D341Med (cell line): ENCODE results near the gene TMEM151B.
A peak's percentile ranks its signal among the peaks of the same experiment; 100 is the strongest.

Experiments used
- DNase-seq: peaks from one replicate; pipeline ENCODE4 v3.0.0; 2012; ENCODE audit warnings: low spot score

The TMEM151B gene

DNA sequence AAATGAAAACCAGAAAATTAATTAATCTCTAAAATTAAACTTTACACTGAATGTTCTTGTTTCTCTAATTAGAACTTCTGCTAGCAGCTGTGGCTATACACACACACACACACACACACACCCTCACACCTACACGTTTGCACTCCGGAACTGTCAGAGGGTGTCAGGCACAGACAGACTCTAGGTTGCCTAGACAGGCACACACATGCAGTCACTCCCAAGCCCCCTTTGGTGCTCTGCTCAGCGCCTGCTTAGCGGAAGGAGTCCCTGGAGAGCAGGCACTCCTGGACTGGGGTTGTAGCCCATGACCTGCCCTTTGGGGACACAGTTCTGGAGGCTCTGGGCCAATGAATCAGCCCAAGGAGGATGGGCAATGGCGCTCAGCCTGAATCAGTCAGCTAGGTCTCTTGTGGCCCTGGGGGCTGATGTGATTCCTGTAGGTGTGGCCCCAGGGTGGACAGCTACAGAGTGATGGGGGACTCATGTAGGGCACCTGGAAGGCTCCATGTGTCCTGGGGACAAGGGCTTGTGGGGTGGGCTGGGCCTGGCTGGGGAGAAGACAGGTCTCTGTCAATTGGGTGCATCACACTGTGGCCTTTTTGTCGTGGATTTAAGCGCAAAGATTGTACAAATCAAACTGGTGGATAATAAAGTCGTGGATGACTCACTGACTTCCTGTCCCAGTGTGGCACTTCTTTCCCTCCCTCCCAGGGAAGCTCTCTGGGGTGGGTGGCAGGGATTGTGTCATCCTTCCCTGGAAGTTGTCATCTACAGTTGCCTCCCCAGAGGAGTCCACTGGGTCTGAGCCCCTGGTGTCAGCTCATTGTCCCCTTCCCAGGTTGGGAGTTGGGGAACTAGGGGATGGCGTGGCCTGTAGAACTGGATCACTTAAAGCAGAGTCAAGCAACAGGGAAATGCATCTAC lies 8.8 kb downstream of the TMEM151B start:
- no peak for DNase-seq

DNA sequence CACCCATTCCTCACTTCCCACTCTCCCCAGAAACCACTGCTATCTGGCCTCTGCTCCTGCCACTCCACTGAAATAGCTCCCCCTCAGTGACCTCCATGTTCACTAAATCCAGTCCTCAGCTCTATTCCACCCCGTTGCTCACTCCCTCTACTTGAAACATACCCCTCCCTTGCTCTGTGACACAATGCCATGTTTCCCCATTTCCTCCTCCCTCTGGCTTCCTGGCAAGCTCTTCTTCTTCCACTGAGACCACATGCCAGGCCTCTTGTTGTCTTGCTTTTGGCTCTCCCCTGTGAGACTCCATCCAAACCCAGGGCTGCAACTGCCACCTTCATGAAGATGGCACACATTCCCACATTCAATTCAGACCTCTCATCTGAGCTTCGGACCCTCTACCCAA lies 13.9 kb downstream of the TMEM151B start:
- DNase-seq: no peak

DNA sequence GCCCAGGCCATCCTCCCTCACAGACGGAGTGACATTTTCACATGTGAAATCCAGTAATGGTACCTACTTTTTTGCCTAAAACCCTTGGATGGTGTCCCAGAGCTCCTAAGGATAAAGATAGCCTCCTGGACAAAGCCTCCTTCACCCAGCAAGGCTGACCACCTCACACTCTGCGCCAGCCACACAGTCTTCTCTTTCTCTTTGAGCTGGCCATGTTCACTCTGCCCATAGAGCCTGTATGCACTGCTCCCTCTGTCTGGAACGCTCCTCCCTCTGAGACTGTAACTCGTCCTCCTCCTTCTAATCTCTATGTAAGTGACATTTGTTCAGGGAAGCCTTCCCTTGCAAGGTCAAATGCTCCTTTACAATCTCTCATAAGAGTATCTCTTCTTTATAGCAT lies 14.6 kb downstream of the TMEM151B start:
- no peak for DNase-seq

DNA sequence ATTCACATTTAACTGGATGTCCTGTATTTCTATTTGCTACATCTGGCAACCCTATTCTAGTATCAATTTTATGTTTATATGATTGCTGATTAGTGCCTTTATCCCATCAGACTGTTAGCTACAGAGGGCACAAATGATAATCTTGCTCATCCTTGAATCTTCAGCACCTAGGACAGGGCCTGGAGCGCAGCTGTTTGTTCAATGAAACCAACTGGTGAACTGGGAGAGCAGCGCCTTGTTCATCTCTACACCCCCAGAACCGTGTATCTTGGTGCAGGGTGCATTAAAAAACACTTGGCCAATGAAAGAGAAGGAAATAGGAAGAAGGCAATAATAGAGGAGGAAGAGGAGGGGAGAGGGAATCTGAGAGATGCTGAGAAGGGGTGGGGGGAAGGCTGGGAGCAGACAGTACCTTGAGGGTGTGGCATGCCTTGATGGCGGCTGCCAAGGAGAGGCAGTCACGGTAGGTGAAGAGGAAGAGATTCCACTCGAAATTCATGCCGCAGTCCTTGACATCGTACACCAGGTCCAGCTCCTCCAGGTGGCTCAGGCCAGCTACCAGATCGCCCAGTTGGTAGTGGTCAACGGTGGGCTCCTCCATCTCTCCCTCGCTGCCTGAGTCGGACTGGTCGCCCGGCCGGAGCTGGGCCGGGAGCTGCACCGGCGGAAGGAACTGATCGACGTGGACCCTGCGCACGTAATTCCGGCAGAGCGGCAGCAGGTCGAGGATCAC lies 15.5 kb downstream of the TMEM151B start:
- no peak for DNase-seq

DNA sequence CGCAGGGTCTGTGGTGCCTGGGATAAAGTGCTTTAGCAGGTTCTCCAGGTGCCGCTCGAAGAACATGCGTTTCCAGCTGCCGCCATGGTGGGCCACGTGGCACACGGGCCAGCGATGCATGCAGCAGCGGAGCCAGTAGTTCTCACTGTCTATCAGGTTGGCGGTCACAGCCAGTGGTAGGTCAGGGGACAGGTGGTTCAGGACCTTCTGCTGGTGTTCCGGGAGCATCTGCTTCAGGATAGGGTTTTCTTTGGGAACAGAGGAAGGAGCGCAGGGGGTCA lies 16.0 kb downstream of the TMEM151B start:
- no peak for DNase-seq

DNA sequence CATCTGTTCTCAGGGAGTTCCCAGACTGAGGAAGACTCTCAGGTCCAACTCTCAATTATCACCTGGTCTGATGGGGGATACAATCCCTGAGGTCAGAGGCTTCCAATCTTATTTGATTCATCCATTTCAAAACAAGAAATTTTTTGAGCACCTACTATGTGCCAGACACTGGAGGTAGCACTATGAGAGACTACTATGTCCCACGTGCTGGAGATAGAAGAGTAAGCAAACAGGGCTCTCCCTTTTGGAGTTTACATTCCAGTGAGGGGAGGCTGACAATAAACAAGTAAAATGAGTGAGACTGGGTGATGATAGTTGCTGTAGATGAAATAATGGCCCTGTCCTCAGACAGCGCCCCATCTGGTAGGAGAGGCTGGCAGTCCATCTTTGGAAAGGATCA lies 16.5 kb downstream of the TMEM151B start:
- DNase-seq: no peak

DNA sequence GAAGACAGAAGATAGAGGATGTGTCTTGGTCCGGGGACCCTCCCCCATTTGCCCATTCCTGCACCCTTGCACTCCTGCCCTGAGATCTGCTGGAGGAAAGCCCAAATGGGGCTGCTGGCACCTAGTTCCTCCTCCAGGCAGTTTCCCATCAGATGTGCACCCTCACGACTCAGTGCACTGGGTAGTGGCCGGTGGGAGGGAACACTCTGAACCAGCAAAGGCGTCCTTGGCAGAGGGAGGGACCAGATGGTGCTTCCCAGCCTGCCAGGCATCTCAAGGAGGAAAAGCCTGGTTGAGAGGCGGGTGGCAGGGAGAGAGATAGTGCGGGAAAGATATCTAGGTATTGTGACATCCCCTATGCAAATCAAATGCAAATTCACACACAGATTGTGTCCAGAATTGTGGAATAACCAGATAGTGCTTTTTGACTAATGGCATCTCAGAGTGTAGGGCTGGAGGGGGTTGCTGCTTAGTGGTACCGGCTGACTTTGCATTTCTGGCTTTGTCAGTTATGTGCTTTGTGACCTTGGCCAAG lies 19.5 kb downstream of the TMEM151B start:
- DNase-seq: peak; percentile 66

DNA sequence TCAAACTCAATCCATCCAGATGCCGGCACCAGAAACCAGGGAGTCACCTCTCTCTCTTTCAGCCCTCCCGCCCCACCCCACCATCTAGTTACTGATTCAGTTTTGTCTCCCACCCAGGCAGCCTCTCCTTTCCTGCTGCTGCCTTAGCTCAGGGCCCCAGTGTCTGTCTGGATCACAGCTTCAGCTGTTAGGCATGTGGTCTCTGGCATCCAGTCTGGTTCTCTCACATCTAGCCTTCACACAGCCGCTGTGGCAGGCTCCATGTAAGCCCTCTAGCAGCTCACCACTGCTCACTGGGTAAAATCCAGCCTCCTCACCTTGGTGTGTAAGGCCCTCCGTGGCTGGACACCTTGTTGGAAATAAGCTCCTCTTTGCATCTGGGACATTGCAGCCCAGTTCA lies 21.6 kb downstream of the TMEM151B start:
- no peak for DNase-seq

DNA sequence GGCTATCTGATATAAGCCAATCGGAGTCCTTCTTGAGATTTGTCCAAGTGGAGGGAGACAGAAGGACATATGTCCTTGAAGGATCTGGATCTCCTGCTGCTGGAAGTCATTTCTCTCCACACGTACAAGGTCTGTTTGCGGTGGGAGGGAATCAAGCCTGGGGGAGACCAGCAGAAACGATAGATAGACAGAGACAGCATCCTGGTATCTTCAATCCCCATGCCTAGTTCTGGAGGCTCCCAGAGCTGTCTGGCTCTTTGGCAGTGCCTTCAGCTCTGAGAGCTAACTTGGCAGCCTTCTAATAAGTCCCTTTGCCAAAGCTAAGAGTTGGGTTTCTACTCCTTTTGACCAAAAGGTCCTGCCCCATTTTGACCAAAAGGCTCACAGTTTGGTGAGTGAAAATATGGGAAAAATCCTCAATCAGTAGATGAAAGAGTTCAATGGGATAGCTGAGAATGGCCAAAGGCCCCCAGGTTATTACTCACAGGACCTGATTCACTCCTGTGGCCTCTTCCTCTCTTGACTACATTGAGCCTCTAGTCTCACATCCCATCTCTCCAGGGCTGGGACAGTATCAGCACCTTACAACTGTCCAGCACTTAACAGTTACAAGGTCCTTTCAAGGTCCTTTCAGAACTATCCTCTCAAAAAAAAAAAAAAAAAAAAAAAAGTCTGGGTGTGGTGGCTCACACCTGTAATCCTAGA lies 22.6 kb downstream of the TMEM151B start:
- DNase-seq: no peak

DNA sequence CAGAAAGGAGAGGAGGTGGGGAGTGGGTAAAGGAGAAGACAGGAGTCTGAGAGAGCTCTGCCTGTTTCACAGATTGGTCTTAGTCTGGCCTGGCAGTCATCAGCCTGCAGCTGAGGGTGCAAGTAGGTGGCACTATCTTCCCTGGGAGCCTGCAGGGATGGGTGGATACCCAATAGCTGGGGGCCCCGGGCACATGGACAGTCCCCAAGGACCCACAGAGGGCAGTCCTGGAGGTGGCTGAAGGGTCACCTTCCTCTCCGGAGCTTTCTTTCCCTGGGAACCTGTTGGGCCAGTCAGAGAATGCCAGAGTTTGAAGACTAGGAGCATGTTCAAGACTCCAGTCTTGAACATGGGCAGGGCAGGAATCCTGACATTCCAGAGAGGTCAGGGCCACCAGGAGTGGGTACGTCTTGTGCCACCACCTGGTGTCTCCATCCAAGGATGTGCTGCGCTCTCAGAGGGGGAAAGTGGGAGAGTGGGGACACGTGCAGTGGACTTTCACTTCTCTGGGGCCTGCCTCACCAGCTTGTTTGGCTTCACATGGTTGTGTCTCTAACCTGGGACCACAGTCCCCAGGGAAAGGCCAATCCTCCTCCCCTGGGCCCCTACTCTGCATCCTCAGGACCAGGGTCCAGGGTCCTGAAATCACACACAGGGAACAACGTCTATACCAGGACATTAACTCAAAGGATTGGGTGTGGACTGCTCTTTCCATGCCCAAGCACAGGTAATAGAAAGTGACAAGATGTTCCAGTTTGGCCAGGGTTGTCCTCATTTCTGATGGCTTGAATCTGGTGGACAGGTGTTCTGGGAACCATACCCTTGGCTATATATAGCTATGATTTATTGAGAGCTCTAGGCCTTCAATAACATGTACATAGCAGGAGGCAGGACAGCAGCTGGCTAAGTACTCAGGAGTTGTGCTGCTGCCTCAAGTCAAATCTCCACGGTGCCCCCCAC lies 24.9 kb downstream of the TMEM151B start:
- no peak for DNase-seq

DNA sequence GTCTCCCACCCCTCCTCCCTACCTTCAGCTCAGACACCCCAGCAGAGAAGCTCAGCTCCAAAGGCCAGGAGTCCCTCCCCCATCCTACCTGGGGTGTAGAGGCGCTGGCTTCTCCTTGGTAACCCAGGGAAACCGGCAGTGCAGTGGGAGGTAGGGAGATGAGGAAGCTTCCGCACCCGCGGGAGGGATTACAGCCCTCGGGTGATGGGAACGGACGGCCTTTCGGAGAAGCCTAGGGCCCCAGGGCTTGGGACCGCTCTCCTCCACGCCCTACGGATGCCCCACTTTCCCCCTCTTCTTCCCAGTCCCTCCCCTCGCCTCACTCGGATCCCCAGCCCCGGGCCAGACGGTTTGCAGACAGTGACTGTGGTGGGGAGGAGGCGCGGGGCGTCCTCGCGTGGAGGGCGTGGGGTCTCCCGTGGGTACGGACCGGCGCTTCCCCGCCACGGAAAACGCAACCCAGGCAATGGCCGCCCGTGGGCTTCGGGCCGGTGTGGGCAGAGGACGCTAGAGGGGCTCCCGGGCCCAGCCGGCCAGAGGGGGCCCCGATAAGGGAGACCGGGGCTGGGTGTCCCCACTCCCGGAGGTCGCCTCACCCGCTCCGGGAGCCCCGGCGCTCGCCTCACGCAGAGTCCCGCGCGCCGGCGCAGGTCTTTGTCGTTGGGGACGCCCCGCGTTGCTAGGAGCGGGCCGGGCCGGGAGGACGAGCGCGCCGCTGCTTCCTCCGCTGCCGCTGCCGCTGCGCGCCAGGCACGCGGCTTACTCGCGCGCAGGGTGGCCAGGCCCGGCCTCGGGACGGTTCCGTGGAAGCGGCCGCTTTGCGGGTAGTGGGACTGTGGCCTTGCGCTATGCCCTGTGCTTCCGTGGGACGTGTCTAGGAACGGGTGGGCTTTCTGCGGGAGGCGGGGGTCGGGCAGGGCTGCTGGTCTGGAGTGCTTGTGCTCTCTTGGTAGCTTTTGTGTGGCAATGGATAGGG lies 27.1 kb downstream of the TMEM151B start:
- DNase-seq: peak; percentile 89

DNA sequence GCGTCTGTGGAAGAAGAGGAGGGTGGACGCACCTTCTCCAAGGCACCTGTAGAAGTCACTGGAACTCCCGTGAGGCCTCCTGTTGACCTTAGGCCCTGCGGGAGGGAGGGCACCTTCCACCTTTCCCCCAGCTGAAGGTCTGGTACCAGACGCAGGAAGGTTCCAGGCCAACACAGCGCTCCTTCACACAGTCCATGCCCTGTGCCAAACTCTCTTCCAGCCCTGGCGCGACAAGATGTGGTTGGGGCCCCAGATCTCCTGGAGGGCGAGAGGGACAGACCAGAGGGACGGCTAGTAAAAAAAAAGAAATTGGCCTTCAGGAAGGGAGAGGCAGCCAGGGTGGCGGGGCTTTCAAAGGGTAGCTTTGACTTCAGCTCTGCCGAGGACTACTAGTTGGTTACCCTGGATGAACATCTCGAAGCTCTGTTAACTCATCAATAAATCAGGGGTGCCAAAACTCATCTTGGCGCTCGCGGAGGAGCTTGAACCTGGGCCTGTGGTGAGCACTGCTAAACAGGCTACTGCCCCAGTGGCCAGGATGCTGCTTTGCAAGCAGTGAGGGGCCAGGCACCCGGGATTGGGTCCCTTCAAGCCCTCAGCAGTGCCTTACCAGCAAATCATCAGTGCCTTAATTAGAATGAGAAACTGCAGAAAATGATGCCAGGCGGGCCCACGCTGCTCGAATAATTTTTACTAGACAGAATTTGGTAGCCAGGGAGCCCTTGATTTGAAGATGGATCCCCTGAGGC lies 28.0 kb downstream of the TMEM151B start:
- no peak for DNase-seq

DNA sequence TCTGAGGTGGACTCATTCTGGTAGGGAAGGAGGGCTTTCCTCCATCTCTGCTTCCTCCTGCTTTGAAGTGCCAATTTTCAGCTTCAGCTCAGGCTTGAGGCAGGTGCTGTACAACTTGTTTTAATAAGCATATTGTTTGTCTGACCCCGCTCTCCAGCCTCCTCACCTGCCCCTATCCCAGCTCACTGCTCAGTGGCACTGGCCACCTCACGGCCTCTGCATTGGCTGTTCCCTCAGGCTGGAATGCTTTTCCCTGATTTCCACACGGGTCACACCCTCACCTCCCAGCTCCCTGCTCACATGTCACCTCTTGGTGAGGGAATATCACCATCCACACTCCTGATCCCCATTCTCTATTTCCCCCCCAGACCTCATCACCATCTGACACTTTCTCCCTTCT lies 28.6 kb downstream of the TMEM151B start:
- no peak for DNase-seq

DNA sequence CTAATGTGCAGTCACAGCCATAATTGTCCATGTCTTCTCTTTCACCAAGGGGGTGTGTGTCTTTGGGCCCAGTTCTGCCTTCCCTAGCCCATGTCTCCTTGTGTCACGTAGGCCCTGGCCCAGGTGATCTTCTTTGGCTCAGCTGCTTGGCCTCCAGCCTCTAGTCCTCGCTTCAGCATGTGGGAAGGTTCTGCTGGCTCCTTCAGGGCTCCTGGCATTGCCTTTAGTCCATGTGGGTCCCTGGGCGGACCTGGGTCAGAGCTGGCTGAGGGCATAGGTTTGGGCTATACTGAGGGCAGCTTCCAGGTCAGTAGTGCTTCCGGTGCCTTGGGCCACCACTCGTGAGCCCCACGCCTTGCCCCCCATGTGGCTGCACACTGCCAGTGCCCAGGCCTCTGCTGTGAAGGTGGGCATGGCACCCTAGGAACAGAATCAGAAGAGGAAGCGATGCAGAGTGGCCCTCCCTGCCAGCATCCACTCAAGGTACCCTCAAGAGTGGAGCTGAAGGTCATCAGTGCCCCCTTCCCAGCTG lies 30.1 kb downstream of the TMEM151B start:
- no peak for DNase-seq

DNA sequence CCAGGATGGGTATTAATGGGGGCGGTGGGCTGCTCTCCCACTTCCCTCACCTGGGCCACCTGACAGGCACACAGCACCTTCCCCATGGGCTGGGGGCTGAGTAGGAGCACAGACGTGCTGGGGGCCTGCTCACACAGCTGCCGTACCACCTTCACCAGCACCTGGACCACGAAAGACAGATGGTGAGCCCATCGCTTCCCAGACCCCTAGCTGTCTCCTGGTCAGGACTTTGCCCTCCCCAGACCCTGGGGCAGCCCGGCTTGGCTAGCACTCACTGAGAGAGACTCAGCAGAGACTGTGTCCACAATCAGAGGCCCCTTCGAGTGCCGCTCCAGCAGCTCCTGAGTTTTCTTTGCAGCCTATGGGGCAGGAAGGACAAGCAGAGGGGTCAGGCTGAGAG lies 30.9 kb downstream of the TMEM151B start:
- no peak for DNase-seq

DNA sequence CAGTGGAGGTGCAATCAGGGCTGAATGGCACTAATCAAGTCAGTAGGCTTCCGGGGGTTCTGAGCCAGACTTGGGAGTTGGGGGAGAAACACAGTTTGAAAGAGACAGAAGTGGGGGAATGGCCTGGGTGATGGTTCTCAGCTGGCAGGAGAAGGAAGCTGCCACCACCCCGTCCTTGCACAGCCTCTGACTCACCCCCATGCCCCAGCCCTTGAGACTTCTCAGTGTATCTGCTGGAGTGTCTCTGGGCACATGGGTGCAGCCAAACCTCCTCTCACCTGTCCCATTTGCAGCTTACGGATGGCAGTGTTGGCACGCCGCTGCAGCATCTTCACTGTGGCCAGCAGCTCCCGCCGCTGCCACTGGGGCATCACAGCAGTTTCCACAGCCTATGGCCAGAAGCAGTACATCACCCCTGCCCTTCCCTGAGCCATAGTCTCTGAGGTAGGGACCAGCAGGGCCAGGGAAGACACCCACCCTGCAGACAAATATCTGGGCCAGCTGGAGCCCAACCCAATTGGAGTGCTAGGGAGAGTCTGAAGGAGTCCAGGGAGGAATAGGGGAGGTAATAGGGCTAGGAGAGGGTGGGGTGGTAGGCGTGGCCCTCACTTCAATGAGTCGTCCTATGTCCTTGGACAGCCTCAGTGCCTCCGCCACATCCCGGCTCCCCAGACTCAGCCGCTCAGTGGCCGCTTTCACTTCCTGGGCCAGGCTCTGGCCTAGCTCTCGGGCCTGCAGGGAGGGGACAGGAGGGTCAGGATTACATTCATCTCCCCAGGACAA lies 31.7 kb downstream of the TMEM151B start:
- DNase-seq: no peak

DNA sequence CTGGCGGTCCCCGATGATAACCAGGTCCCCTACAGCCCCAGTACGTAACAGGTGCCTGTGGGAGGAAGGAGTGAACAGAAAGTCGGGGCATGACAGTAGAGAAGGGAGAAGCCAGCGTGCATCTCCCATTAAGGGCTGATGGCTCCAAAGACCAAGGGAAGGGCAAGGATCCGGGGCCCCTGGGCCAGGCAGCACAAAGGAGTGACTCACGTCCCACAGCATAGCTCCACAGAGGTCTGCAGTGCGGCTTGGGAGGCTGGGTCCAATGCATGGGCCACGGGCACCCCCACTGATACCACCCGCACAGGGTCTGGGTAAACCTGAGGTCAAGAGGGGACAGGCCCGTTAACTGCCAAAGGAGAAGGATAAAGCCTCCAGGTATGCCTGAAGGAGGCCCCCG lies 32.6 kb downstream of the TMEM151B start:
- no peak for DNase-seq

DNA sequence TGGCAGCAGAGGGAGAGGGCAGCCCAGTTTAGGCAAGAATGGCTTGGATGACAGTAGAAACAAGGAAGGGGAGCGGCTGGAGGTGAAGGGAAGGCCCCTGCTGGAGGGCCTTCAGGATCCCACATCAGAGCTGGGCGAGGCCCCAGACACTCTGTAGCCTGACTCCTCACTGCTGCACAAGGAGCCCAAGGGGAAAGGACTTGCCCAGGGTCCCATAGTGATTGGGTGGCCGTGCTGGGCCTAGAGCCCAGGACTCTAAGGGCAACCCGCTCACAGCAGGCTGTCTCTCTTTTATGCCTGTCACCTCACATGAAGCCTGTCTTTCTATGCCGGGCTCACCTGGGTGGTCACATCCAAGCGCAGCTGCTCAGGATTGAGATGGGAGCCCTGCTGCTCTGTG lies 33.6 kb downstream of the TMEM151B start:
- no peak for DNase-seq
